Mesothelial cell of epicardium (in vitro differentiated cells): ENCODE data around the gene WIF1. TPM values are rescaled to one million over a fixed set of nuclear protein-coding genes. Genes with fewer than 3 reads are reported as not detected.

Experiments
- DNase-seq, 2 experiments: peaks; one replicate each; pipeline ENCODE4 v3.0.0; 2021; ENCODE audit warnings: low spot score in 2 of 2; ENCODE audit not compliant: unreplicated experiment in 2 of 2
- H3K27ac Mint-ChIP-seq: 2 replicates; pipeline ENCODE4 v1.8.0; 2021; ENCODE audit warnings: mixed read lengths
- H3K27me3 Mint-ChIP-seq: 2 replicates; pipeline ENCODE4 v1.8.0; 2021; ENCODE audit warnings: low read depth, mixed read lengths
- H3K36me3 Mint-ChIP-seq: 2 replicates; pipeline ENCODE4 v1.8.0; 2021; ENCODE audit warnings: mixed read lengths
- H3K4me1 Mint-ChIP-seq: 2 replicates; pipeline ENCODE4 v1.8.0; 2021; ENCODE audit warnings: mixed read lengths
- H3K4me3 Mint-ChIP-seq: 2 replicates; pipeline ENCODE4 v1.8.0; 2021; ENCODE audit warnings: mild to moderate bottlenecking, moderate library complexity, mixed read lengths
- H3K9me3 Mint-ChIP-seq: 2 replicates; pipeline ENCODE4 v1.8.0; 2021; ENCODE audit warnings: mixed read lengths
- CTCF ChIP-seq: fragments of 200-600 bp; sonication (generic); IDR thresholded peaks from one replicate; pipeline ENCODE4 v1.5.0; 2021; ENCODE audit warnings: antibody characterized with exemption; ENCODE audit not compliant: unreplicated experiment
- total RNA-seq: library from RNA; stranded (reverse); gene quantifications from 3 replicates; pipeline ENCODE4 v1.2.1, GENCODE V29; 2021

Gene WIF1
- total RNA-seq: 20.7 to 23.4 TPM (median 20.8 TPM) in 3 replicates

- Mint-ChIP-seq H3K36me3 (no peaks in the 10 kb centered on the region), H3K4me3 (peak within 1 kb of the TSS; percentile 63), H3K27ac (peak within 1 kb of the TSS; percentile 21), H3K9me3 (no peaks in the 10 kb centered on the region), H3K27me3 (peaks cover 60% of the 10 kb centered on the region), H3K4me1 (peaks cover 7% of the 10 kb centered on the region)
- peak; percentile 26 to 59 for DNase-seq
- peak; percentile 47 for TF ChIP-seq CTCF
Measured at GRCh38 chr12:65121049-65121955, at the start of gene WIF1. Gene WIF1, minus strand, starts transcription at chr12:65121305. Its CDS starts 114 bp downstream, at chr12:65121191.

GRCh38 chr12:65170209-65170881, 49.2 kb upstream of the WIF1 start:
- peaks cover 2% of the 10 kb centered on the region for H3K27me3 Mint-ChIP-seq
- no peaks in the 10 kb centered on the region for H3K9me3 Mint-ChIP-seq
- DNase-seq: peak; percentile 34 to 60
- H3K4me3 Mint-ChIP-seq: peak overlapping the region; percentile 100
- H3K36me3 Mint-ChIP-seq: no peaks in the 10 kb centered on the region
- H3K27ac Mint-ChIP-seq: peak overlapping the region; percentile 84
- H3K4me1 Mint-ChIP-seq: peaks cover 28% of the 10 kb centered on the region
- TF ChIP-seq CTCF: no peak

GRCh38 chr12:65169320-65170208, 48.5 kb upstream of the WIF1 start, which contains the start of gene LEMD3:
Gene LEMD3, plus strand, starts transcription at chr12:65169583. Its CDS starts 14 bp downstream, at chr12:65169597.
- H3K27me3 Mint-ChIP-seq: peaks cover 2% of the 10 kb centered on the region
- TF ChIP-seq CTCF: no peak
- no peaks in the 10 kb centered on the region for H3K9me3 Mint-ChIP-seq
- peaks cover 28% of the 10 kb centered on the region for H3K4me1 Mint-ChIP-seq
- H3K4me3 Mint-ChIP-seq: peak within 1 kb of the TSS; percentile 100
- peak; percentile 88 to 93 for DNase-seq
- H3K27ac Mint-ChIP-seq: peak within 1 kb of the TSS; percentile 100
- no peaks in the 10 kb centered on the region for H3K36me3 Mint-ChIP-seq

- DNase-seq: no peak
- H3K27me3 Mint-ChIP-seq: peaks cover 2% of the 10 kb centered on the region
- no peaks in the 10 kb centered on the region for H3K36me3 Mint-ChIP-seq
- peak overlapping the region; percentile 100 for H3K4me3 Mint-ChIP-seq
- no peaks in the 10 kb centered on the region for H3K9me3 Mint-ChIP-seq
- peak overlapping the region; percentile 100 for H3K27ac Mint-ChIP-seq
- peaks cover 27% of the 10 kb centered on the region for H3K4me1 Mint-ChIP-seq
- TF ChIP-seq CTCF: no peak
Measured at GRCh38 chr12:65168681-65169319, 47.7 kb upstream of the WIF1 start.

- no peak for DNase-seq
- TF ChIP-seq CTCF: no peak
- Mint-ChIP-seq H3K27ac (no peak overlapping the region), H3K9me3 (no peaks in the 10 kb centered on the region), H3K4me3 (no peak overlapping the region), H3K36me3 (no peaks in the 10 kb centered on the region), H3K27me3 (peaks cover 9% of the 10 kb centered on the region), H3K4me1 (peaks cover 7% of the 10 kb centered on the region)
Measured at GRCh38 chr12:65164774-65165173, 43.7 kb upstream of the WIF1 start.
